Fibroblast of lung (primary cell): ENCODE results near the gene PCDHGA1. TPM values are rescaled to one million over a fixed set of nuclear protein-coding genes. Genes with fewer than 3 reads are reported as not detected.
"Not testable (repeated sequence)": the region's sequence is repeated elsewhere in the genome, so short reads cannot be mapped to it uniquely, and the experiment has no call there.

Experiments
- DNase-seq, 2 donors: peaks; one replicate each; pipeline versions ENCODE4 v3.0.0 to v3.0.0-alpha.2; 2010; ENCODE audit warnings: low read depth in 2 of 2
- H2AFZ ChIP-seq: 2 replicates; pipeline ENCODE4 v1.5.1; 2012; ENCODE audit warnings: low read length, control low read depth, inconsistent platforms
- H3K27ac ChIP-seq: 2 replicates; pipeline ENCODE4 v1.5.1; 2011; ENCODE audit warnings: low read length, control low read depth; ENCODE audit not compliant: insufficient read depth
- H3K27me3 ChIP-seq: 2 replicates; pipeline ENCODE4 v1.5.1; 2011; ENCODE audit warnings: mild to moderate bottlenecking, low read length; ENCODE audit not compliant: control insufficient read depth, insufficient read depth
- H3K36me3 ChIP-seq: 2 replicates; pipeline ENCODE4 v1.5.1; 2011; ENCODE audit warnings: low read length; ENCODE audit not compliant: control insufficient read depth, insufficient read depth
- H3K4me1 ChIP-seq: 2 replicates; pipeline ENCODE4 v1.5.1; 2011; ENCODE audit warnings: low read length; ENCODE audit not compliant: control insufficient read depth, insufficient read depth; ENCODE audit errors: extremely low read depth
- H3K4me2 ChIP-seq: 2 replicates; pipeline ENCODE4 v1.5.1; 2011; ENCODE audit warnings: low read length, control low read depth; ENCODE audit not compliant: insufficient read depth; ENCODE audit errors: extremely low read depth
- H3K4me3 ChIP-seq, 4 experiments: fragments of 200-600 bp in 1 of 4; sonication (generic) in 1 of 4; replicated peaks in 1 of 4; 2 replicates each; pipeline ENCODE4 v1.5.1; 2011 to 2016; ENCODE audit warnings: low read length in 4 of 4, low read depth in 3 of 4, mild to moderate bottlenecking in 3 of 4, control low read depth in 2 of 4, inconsistent platforms in 1 of 4, mixed read lengths in 1 of 4; ENCODE audit not compliant: insufficient read depth in 1 of 4; ENCODE audit errors: control extremely low read depth in 1 of 4
- H3K79me2 ChIP-seq: 2 replicates; pipeline ENCODE4 v1.5.1; 2012; ENCODE audit warnings: mild to moderate bottlenecking, low read length, inconsistent platforms; ENCODE audit not compliant: control insufficient read depth, insufficient read depth
- H3K9ac ChIP-seq: 2 replicates; pipeline ENCODE4 v1.5.1; 2011; ENCODE audit warnings: mild to moderate bottlenecking, low read length, control low read depth; ENCODE audit not compliant: insufficient read depth
- H3K9me3 ChIP-seq: 2 replicates; pipeline ENCODE4 v1.5.1; 2012; ENCODE audit warnings: low read depth, low read length; ENCODE audit not compliant: control insufficient read depth, insufficient read depth
- H4K20me1 ChIP-seq: 2 replicates; pipeline ENCODE4 v1.5.1; 2011; ENCODE audit warnings: low read length; ENCODE audit not compliant: control insufficient read depth, insufficient read depth; ENCODE audit errors: extremely low read depth
- EZH2 ChIP-seq: IDR thresholded peaks from 2 replicates; pipeline ENCODE4 v1.5.1; 2012; ENCODE audit warnings: low read length, control low read depth, mild to moderate bottlenecking; ENCODE audit errors: missing control alignments
- polyA plus RNA-seq, 2 donors: library from polyadenylated mRNA; depleted of rRNA in 1 of 2; stranded (reverse) in 1 of 2; unstranded in 1 of 2; fragments of >200 nt; gene quantifications; 2 replicates each; pipeline ENCODE4 v1.2.1, GENCODE V29; 2011 to 2012; ENCODE audit warnings: missing spikeins in 1 of 2
- total RNA-seq: library from RNA; depleted of rRNA; stranded (reverse); fragments of >200 nt; gene quantifications from 2 replicates; pipeline ENCODE4 v1.2.1, GENCODE V29; 2014
- TF ChIP-seq, protein P1 (sequence below), 2 donors: IDR thresholded peaks in 1 of 2; conservative IDR thresholded peaks in 1 of 2; 1 replicate in 1 of 2; 2 replicates in 1 of 2; pipeline ENCODE4 v1.5.1; 2011 to 2012; ENCODE audit warnings: low read length in 2 of 2, control low read depth in 1 of 2, inconsistent platforms in 1 of 2, low read depth in 1 of 2, mild to moderate bottlenecking in 1 of 2

The PCDHGA1 gene
- total and polyA plus RNA-seq, 2 donors (not counting 1 experiment from before 2014, with no cell fraction given): 1.6 to 1.8 TPM

DNA sequence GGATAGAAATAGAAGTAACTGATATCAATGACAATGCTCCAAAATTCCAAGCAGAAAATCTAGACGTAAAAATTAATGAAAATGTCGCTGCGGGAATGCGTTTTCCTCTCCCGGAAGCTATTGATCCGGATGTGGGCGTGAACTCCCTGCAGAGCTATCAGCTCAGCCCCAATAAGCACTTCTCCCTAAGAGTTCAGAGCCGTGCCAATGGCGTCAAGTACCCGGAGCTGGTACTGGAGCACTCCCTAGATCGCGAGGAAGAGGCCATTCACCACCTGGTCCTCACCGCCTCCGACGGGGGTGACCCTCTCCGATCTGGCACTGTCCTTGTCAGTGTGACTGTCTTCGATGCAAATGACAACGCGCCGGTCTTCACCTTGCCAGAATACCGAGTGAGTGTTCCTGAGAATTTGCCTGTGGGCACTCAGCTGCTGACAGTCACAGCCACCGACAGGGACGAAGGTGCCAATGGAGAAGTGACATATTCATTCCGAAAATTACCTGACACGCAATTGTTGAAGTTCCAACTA is 83.3 kb downstream of the PCDHGA1 start:
- Histone ChIP-seq H3K27ac (no peak overlapping the region), H3K79me2 (no peaks in the 10 kb centered on the region), H3K27me3 (peaks cover 3% of the 10 kb centered on the region), H3K4me3 (peak overlapping the region; percentile 26 to 69 (median 46)), H3K4me2 (peak overlapping the region; percentile 47), H3K9ac (no peak overlapping the region), H3K9me3 (peaks cover 6% of the 10 kb centered on the region), H4K20me1 (no peaks in the 10 kb centered on the region), H3K4me1 (no peaks in the 10 kb centered on the region), H2AFZ (no peak overlapping the region), H3K36me3 (no peaks in the 10 kb centered on the region)
- DNase-seq: no peak
- TF ChIP-seq, protein P1, sequence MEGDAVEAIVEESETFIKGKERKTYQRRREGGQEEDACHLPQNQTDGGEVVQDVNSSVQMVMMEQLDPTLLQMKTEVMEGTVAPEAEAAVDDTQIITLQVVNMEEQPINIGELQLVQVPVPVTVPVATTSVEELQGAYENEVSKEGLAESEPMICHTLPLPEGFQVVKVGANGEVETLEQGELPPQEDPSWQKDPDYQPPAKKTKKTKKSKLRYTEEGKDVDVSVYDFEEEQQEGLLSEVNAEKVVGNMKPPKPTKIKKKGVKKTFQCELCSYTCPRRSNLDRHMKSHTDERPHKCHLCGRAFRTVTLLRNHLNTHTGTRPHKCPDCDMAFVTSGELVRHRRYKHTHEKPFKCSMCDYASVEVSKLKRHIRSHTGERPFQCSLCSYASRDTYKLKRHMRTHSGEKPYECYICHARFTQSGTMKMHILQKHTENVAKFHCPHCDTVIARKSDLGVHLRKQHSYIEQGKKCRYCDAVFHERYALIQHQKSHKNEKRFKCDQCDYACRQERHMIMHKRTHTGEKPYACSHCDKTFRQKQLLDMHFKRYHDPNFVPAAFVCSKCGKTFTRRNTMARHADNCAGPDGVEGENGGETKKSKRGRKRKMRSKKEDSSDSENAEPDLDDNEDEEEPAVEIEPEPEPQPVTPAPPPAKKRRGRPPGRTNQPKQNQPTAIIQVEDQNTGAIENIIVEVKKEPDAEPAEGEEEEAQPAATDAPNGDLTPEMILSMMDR (conservative IDR thresholded peaks at IDR 0.05 in 1 of 2, IDR thresholded peaks at IDR 0.05 in 1 of 2; ENCODE audit: low read depth in 1 of 2, low read length in 2 of 2): no peak
- no peak for TF ChIP-seq EZH2

DNA sequence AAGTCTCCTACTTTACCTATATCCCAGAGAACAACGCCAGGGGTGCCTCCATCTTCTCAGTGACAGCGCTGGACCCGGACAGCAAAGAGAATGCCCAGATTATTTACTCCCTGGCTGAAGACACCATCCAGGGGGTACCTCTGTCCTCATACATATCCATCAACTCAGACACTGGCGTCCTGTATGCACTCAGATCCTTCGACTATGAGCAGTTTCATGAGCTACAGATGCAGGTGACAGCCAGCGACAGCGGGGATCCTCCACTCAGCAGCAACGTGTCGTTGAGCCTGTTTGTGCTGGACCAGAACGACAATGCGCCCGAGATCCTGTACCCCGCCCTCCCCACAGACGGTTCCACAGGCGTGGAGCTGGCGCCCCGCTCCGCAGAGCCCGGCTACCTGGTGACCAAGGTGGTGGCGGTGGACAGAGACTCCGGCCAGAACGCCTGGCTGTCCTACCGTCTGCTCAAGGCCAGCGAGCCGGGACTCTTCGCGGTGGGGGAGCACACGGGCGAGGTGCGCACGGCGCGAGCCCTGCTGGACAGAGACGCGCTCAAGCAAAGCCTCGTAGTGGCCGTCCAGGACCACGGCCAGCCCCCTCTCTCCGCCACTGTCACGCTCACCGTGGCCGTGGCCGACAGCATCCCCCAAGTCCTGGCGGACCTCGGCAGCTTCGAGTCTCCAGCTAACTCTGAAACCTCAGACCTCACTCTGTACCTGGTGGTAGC is 84.4 kb downstream of the PCDHGA1 start:
- H3K4me3 ChIP-seq, H3K4me2 ChIP-seq, H3K27me3 ChIP-seq, H3K79me2 ChIP-seq, H3K9ac ChIP-seq, H4K20me1 ChIP-seq, DNase-seq, H3K9me3 ChIP-seq, H3K27ac ChIP-seq, H3K4me1 ChIP-seq, H3K36me3 ChIP-seq, H2AFZ ChIP-seq: not testable (repeated sequence)

DNA sequence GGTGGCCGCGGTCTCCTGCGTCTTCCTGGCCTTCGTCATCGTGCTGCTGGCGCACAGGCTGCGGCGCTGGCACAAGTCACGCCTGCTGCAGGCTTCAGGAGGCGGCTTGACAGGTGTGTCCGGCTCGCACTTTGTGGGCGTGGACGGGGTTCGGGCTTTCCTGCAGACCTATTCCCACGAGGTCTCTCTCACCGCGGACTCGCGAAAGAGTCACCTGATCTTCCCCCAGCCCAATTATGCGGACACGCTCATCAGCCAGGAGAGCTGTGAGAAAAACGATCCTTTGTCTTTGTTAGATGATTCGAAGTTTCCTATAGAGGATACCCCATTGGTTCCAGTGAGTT is 84.9 kb downstream of the PCDHGA1 start:
- H3K9me3 ChIP-seq, H3K79me2 ChIP-seq, H3K4me2 ChIP-seq, DNase-seq, H3K27ac ChIP-seq, H3K27me3 ChIP-seq, H3K4me1 ChIP-seq, H3K36me3 ChIP-seq, H4K20me1 ChIP-seq, H3K9ac ChIP-seq, H3K4me3 ChIP-seq, H2AFZ ChIP-seq: not testable (repeated sequence)

DNA sequence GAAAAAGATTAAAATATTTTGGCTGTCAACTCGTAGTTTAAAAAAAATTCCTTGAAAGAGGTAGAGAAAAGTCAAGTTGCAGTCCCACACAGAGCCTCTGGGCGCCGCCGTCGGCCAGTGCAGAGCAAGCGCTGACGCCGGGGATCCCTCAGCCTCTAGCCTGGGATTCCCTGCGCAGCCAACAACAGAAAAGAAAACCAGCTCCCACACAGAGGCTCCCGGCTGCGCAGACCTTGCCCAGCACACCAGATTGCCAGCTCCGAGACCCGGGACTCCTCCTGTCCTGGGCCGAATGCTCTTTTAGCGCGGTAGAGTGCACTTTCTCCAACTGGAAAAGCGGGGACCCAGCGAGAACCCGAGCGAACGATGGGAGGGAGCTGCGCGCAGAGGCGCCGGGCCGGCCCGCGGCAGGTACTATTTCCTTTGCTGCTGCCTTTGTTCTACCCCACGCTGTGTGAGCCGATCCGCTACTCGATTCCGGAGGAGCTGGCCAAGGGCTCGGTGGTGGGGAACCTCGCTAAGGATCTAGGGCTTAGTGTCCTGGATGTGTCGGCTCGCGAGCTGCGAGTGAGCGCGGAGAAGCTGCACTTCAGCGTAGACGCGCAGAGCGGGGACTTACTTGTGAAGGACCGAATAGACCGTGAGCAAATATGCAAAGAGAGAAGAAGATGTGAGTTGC is 87.3 kb downstream of the PCDHGA1 start, which contains the start of gene PCDHGB7:
TSS of gene PCDHGB7 (plus strand) at position 184 of the 679 bp plus-strand sequence. CDS start at position 367, 183 bp downstream.
- peak within 1 kb of the TSS; percentile 20 for H3K9ac ChIP-seq
- not testable (repeated sequence) for H3K79me2 ChIP-seq, H3K9me3 ChIP-seq, H2AFZ ChIP-seq, H4K20me1 ChIP-seq, H3K36me3 ChIP-seq, H3K4me1 ChIP-seq, H3K27me3 ChIP-seq
- H3K4me3 ChIP-seq: peak within 1 kb of the TSS; percentile 32 to 60 (median 50)
- TF ChIP-seq, protein P1 (conservative IDR thresholded peaks at IDR 0.05 in 1 of 2, IDR thresholded peaks at IDR 0.05 in 1 of 2; ENCODE audit: low read depth in 1 of 2, low read length in 2 of 2): peak; percentile 79
- H3K4me2 ChIP-seq: peak within 1 kb of the TSS; percentile 60
- peak within 1 kb of the TSS; percentile 6 for H3K27ac ChIP-seq
- DNase-seq: peak; percentile 73 to 85
